Common myeloid progenitor, CD34-positive (primary cell): ENCODE results near the gene FCRL6. TPM values are rescaled to one million over a fixed set of nuclear protein-coding genes. Genes with fewer than 3 reads are reported as not detected.

ENCODE experiments used
- CTCF ChIA-PET: fragments of 350-600 bp; sonication (Branson Sonifier 250); formaldehyde crosslinking; loops from one replicate; lab custom pipeline; 2021; ENCODE audit warnings: antibody characterized with exemption; lab: Charles Lee
- POLR2A ChIA-PET: fragments of 350-600 bp; sonication (Branson Sonifier 250); formaldehyde crosslinking; loops from one replicate; lab custom pipeline; 2021; ENCODE audit warnings: antibody characterized with exemption; lab: Charles Lee
- DNase-seq, 3 donors: peaks; one replicate each; pipeline versions ENCODE4 v3.0.0 to v3.0.0-alpha.2; 2013
- H3K27ac ChIP-seq, 2 experiments: 1 replicate in 1 of 2; 2 replicates in 1 of 2; pipeline ENCODE4 v1.7.0; 2013; ENCODE audit warnings: inconsistent platforms in 2 of 2, low read length in 2 of 2, mild to moderate bottlenecking in 2 of 2, low read depth in 1 of 2, moderate library complexity in 1 of 2; ENCODE audit not compliant: severe bottlenecking in 2 of 2, insufficient read depth in 1 of 2, poor library complexity in 1 of 2
- H3K27me3 ChIP-seq, 5 experiments: replicated peaks in 2 of 5; 1 replicate in 3 of 5; 2 replicates in 2 of 5; pipeline versions ENCODE4 v1.6.1 to v1.7.0; 2013; ENCODE audit warnings: low read length in 4 of 5, mild to moderate bottlenecking in 2 of 5, moderate library complexity in 2 of 5, inconsistent platforms in 1 of 5; ENCODE audit not compliant: insufficient read depth in 5 of 5, control insufficient read depth in 4 of 5
- H3K36me3 ChIP-seq, 4 experiments: 1 replicate in 2 of 4; 2 replicates in 2 of 4; pipeline versions ENCODE4 v1.6.1 to v1.7.0; 2013; ENCODE audit warnings: low read length in 3 of 4, control low read depth in 1 of 4, mild to moderate bottlenecking in 1 of 4; ENCODE audit not compliant: control insufficient read depth in 4 of 4, insufficient read depth in 4 of 4
- H3K4me1 ChIP-seq, 4 experiments: 1 replicate in 3 of 4; 2 replicates in 1 of 4; pipeline versions ENCODE4 v1.6.1 to v1.7.1; 2013; ENCODE audit warnings: low read length in 3 of 4, mild to moderate bottlenecking in 3 of 4, control low read depth in 1 of 4, inconsistent platforms in 1 of 4, moderate library complexity in 1 of 4; ENCODE audit not compliant: control insufficient read depth in 4 of 4, insufficient read depth in 4 of 4; ENCODE audit errors: control extremely low read depth in 1 of 4
- H3K4me3 ChIP-seq, 7 experiments: 1 replicate in 4 of 7; 2 replicates in 3 of 7; pipeline versions ENCODE4 v1.5.1 to v1.7.0; 2013; ENCODE audit warnings: mild to moderate bottlenecking in 7 of 7, low read length in 6 of 7, moderate library complexity in 6 of 7, inconsistent platforms in 2 of 7, low read depth in 2 of 7, control low read depth in 1 of 7; ENCODE audit not compliant: insufficient read depth in 4 of 7, control insufficient read depth in 1 of 7; ENCODE audit errors: extremely low read depth in 1 of 7
- H3K9me3 ChIP-seq, 5 experiments: 1 replicate in 4 of 5; 2 replicates in 1 of 5; pipeline versions ENCODE4 v1.6.1 to v1.7.1; 2013; ENCODE audit warnings: low read length in 4 of 5, mild to moderate bottlenecking in 2 of 5, inconsistent platforms in 1 of 5, low read depth in 1 of 5, moderate library complexity in 1 of 5; ENCODE audit not compliant: control insufficient read depth in 4 of 5, insufficient read depth in 2 of 5; ENCODE audit errors: control extremely low read depth in 1 of 5
- WGBS: methylation state at CpG from one replicate; pipeline ENCODE4 v1.1.5; 2013; ENCODE audit not compliant: insufficient coverage; 5-methylcytosine and 5-hydroxymethylcytosine counted together
- polyA plus RNA-seq: library from polyadenylated mRNA; unstranded; fragments of 120-200 nt; gene quantifications from one replicate; pipeline ENCODE4 v1.2.1, GENCODE V29; 2013

FCRL6 gene, protein sequence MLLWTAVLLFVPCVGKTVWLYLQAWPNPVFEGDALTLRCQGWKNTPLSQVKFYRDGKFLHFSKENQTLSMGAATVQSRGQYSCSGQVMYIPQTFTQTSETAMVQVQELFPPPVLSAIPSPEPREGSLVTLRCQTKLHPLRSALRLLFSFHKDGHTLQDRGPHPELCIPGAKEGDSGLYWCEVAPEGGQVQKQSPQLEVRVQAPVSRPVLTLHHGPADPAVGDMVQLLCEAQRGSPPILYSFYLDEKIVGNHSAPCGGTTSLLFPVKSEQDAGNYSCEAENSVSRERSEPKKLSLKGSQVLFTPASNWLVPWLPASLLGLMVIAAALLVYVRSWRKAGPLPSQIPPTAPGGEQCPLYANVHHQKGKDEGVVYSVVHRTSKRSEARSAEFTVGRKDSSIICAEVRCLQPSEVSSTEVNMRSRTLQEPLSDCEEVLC
- 0.32 TPM for polyA plus RNA-seq

DNA sequence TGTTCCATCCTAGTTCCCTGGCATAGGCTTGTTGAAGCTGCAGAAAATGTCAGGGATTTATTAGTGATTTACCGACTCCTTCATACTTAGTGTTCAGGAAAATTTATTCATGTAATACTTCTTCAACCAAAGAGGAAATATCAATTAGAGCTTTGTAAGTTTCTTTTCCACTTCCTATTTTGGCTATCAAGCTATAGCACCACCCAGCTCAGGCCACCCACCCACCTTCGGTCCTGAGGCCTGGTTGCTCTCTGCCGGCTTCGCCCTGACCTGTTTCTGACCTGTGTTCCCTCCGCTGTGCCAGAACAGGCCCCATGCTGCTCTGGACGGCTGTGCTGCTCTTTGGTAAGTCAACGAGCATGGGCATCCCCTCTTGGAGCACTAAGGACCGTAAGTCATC, at the start of gene FCRL6:
Gene FCRL6, plus strand, starts transcription at position 250 of the 400 bp plus-strand sequence. Its CDS starts 65 bp downstream, at position 315.
- ChIA-PET POLR2A (no interaction called here), CTCF (interaction anchor here (1.0 to 12.4 kb wide), 15 partner anchors 9 to 205 kb away, joined by 3 to 411 read pairs (median 5); partner anchors contain the start of genes DUSP23 and TAGLN2)
- no peak for DNase-seq
- no peak within 1 kb of the TSS for H3K27ac ChIP-seq
- WGBS: 95% methylated on average over 3 of the region's 8 CpGs
- no peaks in the 10 kb centered on the region for H3K36me3 ChIP-seq
- no peaks in the 10 kb centered on the region for H3K9me3 ChIP-seq
- H3K4me3 ChIP-seq: no peak within 1 kb of the TSS
- H3K4me1 ChIP-seq: peaks cover 0 to 13% (median 8%) of the 10 kb centered on the region in 4 experiments
- peaks cover 0 to 4% (median 0%) of the 10 kb centered on the region in 5 experiments for H3K27me3 ChIP-seq

DNA sequence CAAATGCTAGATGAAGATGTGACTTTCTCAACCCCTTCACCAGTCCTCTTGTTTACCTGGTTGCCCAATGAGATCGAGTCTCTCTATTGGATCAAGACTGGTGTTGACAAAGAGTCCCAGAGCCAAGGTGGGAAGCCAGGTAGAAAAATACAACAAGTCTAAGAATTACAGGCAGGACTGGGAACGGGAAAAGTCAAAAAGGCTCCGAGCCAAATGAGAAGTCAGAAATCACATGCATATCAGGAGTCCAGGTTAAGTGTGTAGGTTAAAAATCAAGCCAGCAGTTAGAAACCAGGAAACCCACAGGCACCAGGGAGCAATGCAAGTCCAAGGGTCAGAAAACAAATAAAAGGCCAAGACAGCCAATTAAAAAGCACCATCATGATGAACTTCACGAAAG, 48.8 kb upstream of the FCRL6 start:
- CTCF ChIA-PET: no interaction called here
- Histone ChIP-seq H3K4me1 (peaks cover 0 to 15% (median 7%) of the 10 kb centered on the region in 4 experiments), H3K27ac (no peak overlapping the region), H3K27me3 (no peaks in the 10 kb centered on the region), H3K9me3 (no peaks in the 10 kb centered on the region), H3K36me3 (no peaks in the 10 kb centered on the region), H3K4me3 (no peak overlapping the region)
- POLR2A ChIA-PET: no interaction called here
- WGBS: 86% methylated on average over 3 of the region's 4 CpGs
- DNase-seq: no peak

DNA sequence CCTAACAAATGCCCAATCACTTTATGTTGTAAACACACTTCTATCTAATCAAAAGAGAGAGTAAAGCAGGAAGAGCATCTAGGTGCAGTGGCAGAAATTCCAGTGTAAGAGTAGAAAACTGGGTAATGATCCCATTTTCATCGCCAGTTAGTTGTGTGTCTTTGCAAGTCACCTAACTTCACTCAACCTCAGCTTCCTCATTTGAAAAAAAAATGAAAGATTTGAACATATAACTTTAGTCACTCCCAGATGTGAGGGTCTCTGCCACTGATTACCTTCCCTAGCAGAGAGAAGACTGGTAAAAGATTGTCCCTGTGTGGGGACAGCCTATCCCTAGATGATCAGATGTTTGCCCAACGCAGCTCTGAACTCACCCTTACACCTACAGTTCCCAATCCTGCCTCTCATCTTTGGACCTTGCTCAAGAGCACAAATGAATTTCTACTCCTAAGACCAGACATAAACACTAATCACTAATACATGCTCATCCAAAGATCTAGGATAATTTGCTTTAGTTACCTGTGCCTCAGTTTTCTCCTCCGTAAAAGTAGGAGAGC, 46.6 kb upstream of the FCRL6 start:
- ChIA-PET CTCF (no interaction called here), POLR2A (no interaction called here)
- H3K9me3 ChIP-seq: no peaks in the 10 kb centered on the region
- H3K27ac ChIP-seq: no peak overlapping the region
- DNase-seq: peak in 2 of 3 donors; percentile 61 to 72
- peaks cover 0 to 13% (median 7%) of the 10 kb centered on the region in 4 experiments for H3K4me1 ChIP-seq
- WGBS: 85% methylated on average over 1 of the region's 3 CpGs
- no peaks in the 10 kb centered on the region for H3K27me3 ChIP-seq
- no peak overlapping the region for H3K4me3 ChIP-seq
- H3K36me3 ChIP-seq: no peaks in the 10 kb centered on the region

DNA sequence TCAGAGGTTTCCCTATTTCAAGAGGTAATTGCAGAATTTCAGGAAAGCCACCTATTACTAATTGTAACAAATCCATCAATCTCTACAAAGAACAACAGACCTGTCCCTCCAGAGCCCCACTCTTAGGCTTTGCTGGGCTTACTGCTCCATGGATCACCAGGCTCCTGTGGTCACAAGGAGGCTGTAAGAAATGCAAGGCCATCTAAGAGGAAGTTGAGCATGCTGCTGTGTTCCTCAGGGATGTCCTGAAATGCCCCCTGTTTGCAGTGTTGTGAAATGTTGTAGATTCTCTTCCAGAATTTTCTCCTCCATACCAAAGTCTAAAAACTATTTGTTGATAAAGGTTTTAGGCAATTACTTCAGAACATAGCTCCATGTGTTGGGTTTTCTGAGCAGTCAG, 45.8 kb upstream of the FCRL6 start:
- no peaks in the 10 kb centered on the region for H3K27me3 ChIP-seq
- H3K4me1 ChIP-seq: peaks cover 0 to 13% (median 7%) of the 10 kb centered on the region in 4 experiments
- H3K27ac ChIP-seq: no peak overlapping the region
- peak in 2 of 3 donors; percentile 60 to 76 for DNase-seq
- POLR2A ChIA-PET: no interaction called here
- no peaks in the 10 kb centered on the region for H3K9me3 ChIP-seq
- CTCF ChIA-PET: interaction anchor here (0.6 kb wide), 1 partner anchor 9 kb away, joined by 3 read pairs; no protein-coding TSS in a partner anchor
- H3K36me3 ChIP-seq: no peaks in the 10 kb centered on the region
- no peak overlapping the region for H3K4me3 ChIP-seq

DNA sequence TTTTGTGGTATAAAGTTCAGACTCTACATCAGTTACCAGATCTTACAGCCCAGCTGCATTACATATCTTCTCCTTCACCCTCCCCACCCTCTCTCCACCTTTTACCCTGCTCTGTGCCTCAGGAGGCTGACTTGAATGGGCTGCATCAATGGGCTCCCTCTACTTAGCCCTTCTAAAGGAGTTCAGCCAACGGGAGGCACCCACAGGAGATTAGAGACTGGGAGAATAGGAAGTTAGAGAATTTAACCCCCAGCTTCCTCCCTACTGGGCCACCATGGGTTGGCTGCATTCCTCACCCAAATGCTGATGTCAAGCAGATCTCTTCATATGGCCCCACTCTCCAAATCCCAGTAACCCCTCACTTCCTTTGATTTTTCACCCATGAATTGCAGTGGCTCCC, 38.5 kb upstream of the FCRL6 start:
- Histone ChIP-seq H3K4me1 (peaks cover 0 to 7% (median 2%) of the 10 kb centered on the region in 4 experiments), H3K27me3 (no peaks in the 10 kb centered on the region), H3K27ac (no peak overlapping the region), H3K36me3 (no peaks in the 10 kb centered on the region), H3K4me3 (no peak overlapping the region), H3K9me3 (no peaks in the 10 kb centered on the region)
- ChIA-PET POLR2A (no interaction called here), CTCF (no interaction called here)
- no CpG with 5 or more reads among the region's 1 CpG for WGBS
- no peak for DNase-seq

DNA sequence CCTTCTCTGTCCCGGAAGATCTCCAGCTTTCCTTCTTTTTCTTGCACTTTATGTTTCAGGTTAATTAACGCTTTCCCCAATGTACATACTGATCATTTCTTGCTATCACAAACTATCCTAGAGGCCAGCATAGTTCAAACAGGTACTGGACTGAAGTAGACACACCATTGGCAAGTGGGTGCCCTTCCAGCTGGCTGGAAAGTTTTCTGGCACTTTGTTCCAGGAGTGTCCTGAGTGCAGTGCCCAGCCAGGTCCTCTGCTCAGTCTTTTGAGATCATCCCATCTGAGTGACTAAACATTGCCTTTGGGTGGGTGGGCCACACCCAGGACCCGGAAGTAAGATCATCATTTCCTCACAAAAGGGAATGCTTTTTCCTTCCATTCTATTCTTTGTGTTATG, 36.4 kb upstream of the FCRL6 start:
- CTCF ChIA-PET: no interaction called here
- POLR2A ChIA-PET: no interaction called here

More for the DNA sequence above, 36.4 kb upstream of the FCRL6 start:
- DNase-seq: no peak
- Histone ChIP-seq H3K27ac (no peak overlapping the region), H3K27me3 (no peaks in the 10 kb centered on the region), H3K4me3 (no peak overlapping the region), H3K4me1 (peaks cover 0 to 7% (median 2%) of the 10 kb centered on the region in 4 experiments), H3K9me3 (no peaks in the 10 kb centered on the region), H3K36me3 (no peaks in the 10 kb centered on the region)
- 100% methylated on average over 2 of the region's 3 CpGs for WGBS
